OCI-LY3 (cell line): ENCODE measurements around the gene NCF4.

Source experiments
- H2AFZ ChIP-seq: fragments of 200-600, 300-600 bp; shearing (Covaris generic); 2 replicates; pipeline ENCODE4 v1.6.0; 2014; ENCODE audit warnings: antibody characterized with exemption, low read depth, low read length
- H3K27ac ChIP-seq: fragments of 200-600, 300-600 bp; sonication (generic); 2 replicates; pipeline ENCODE4 v1.5.1; 2014; ENCODE audit warnings: mild to moderate bottlenecking, low read length, moderate library complexity, mixed read lengths
- H3K27me3 ChIP-seq: fragments of 200-600, 300-600 bp; sonication (generic); 2 replicates; pipeline ENCODE4 v1.6.1; 2014; ENCODE audit warnings: low read depth, low read length, mixed read lengths
- H3K36me3 ChIP-seq: fragments of 200-600, 300-600 bp; sonication (generic); replicated peaks from 2 replicates; pipeline ENCODE3; 2014; ENCODE audit warnings: low read depth, low read length, mixed read lengths
- H3K4me1 ChIP-seq: fragments of 300-600, 200-600 bp; sonication (generic); 2 replicates; pipeline ENCODE4 v1.6.1; 2014; ENCODE audit warnings: low read length, mixed read lengths
- H3K4me2 ChIP-seq: fragments of 200-600, 300-600 bp; sonication (generic); 2 replicates; pipeline ENCODE4 v1.6.1; 2014; ENCODE audit warnings: low read length, mixed read lengths
- H3K4me3 ChIP-seq: fragments of 300-600, 200-600 bp; sonication (generic); 2 replicates; pipeline ENCODE4 v1.5.1; 2014; ENCODE audit warnings: antibody characterized with exemption, mild to moderate bottlenecking, low read length, moderate library complexity
- H3K79me2 ChIP-seq: fragments of 300-600, 200-600 bp; shearing (Covaris generic); 2 replicates; pipeline ENCODE4 v1.6.1; 2014; ENCODE audit warnings: mild to moderate bottlenecking, low read length, mixed read lengths
- H3K9ac ChIP-seq: fragments of 300-600, 200-600 bp; shearing (Covaris generic); 2 replicates; pipeline ENCODE4 v1.6.0; 2014; ENCODE audit warnings: mild to moderate bottlenecking, low read length, moderate library complexity
- H3K9me3 ChIP-seq: fragments of 200-600, 300-600 bp; shearing (Covaris generic); 2 replicates; pipeline ENCODE4 v1.6.1; 2014; ENCODE audit warnings: low read length, mixed read lengths; ENCODE audit not compliant: insufficient read depth
- H4K20me1 ChIP-seq: fragments of 200-600, 300-600 bp; sonication (generic); 2 replicates; pipeline ENCODE4 v1.6.1; 2016; ENCODE audit warnings: low read length, mixed read lengths; ENCODE audit not compliant: insufficient read depth
- CTCF ChIP-seq: fragments of 200-600, 300-600 bp; sonication (generic); IDR thresholded peaks from 2 replicates; pipeline ENCODE4 v1.5.1; 2014; ENCODE audit warnings: antibody characterized with exemption, low read length, low read depth
- EZH2phosphoT487 ChIP-seq: fragments of 200-600 bp; shearing (Covaris generic); IDR thresholded peaks from 2 replicates; pipeline ENCODE4 v1.6.1; 2018; ENCODE audit warnings: antibody characterized with exemption, mixed run types, low read depth

The NCF4 gene

GRCh38 chr22:36818010-36818642 is 42.7 kb upstream of the NCF4 start:
- H3K4me2 ChIP-seq = no peak overlapping the region
- TF ChIP-seq CTCF (no peak), EZH2phosphoT487 (no peak)
- no peak overlapping the region for H3K27ac ChIP-seq
- H3K79me2 ChIP-seq = no peaks in the 10 kb centered on the region
- H3K27me3 ChIP-seq = peaks cover 35% of the 10 kb centered on the region
- no peaks in the 10 kb centered on the region for H3K9me3 ChIP-seq
- no peaks in the 10 kb centered on the region for H3K36me3 ChIP-seq
- H3K4me1 ChIP-seq = peaks cover 7% of the 10 kb centered on the region; the same call in 1 of the 2 replicates
- no peaks in the 10 kb centered on the region for H4K20me1 ChIP-seq
- H3K4me3 ChIP-seq = no peak overlapping the region
- H2AFZ ChIP-seq = no peak overlapping the region
- H3K9ac ChIP-seq = no peak overlapping the region

GRCh38 chr22:36819112-36819511 is 41.7 kb upstream of the NCF4 start:
- Histone ChIP-seq H3K79me2 (no peaks in the 10 kb centered on the region), H4K20me1 (no peaks in the 10 kb centered on the region), H3K9me3 (no peaks in the 10 kb centered on the region), H3K27me3 (peaks cover 28% of the 10 kb centered on the region), H2AFZ (no peak overlapping the region), H3K27ac (no peak overlapping the region), H3K9ac (no peak overlapping the region), H3K4me1 (peaks cover 7% of the 10 kb centered on the region; the same call in 1 of the 2 replicates), H3K4me2 (no peak overlapping the region), H3K36me3 (no peaks in the 10 kb centered on the region), H3K4me3 (no peak overlapping the region)
- TF ChIP-seq CTCF = no peak
- no peak for TF ChIP-seq EZH2phosphoT487

- no peaks in the 10 kb centered on the region for H4K20me1 ChIP-seq
- no peak overlapping the region for H3K4me3 ChIP-seq
- peaks cover 23% of the 10 kb centered on the region for H3K27me3 ChIP-seq
- no peaks in the 10 kb centered on the region for H3K4me1 ChIP-seq
- H3K9me3 ChIP-seq = no peaks in the 10 kb centered on the region
- no peak overlapping the region for H3K27ac ChIP-seq
- no peak overlapping the region for H2AFZ ChIP-seq
- H3K4me2 ChIP-seq = no peak overlapping the region
- H3K79me2 ChIP-seq = no peaks in the 10 kb centered on the region
- TF ChIP-seq EZH2phosphoT487 (no peak), CTCF (no peak)
- no peak overlapping the region for H3K9ac ChIP-seq
- H3K36me3 ChIP-seq = no peaks in the 10 kb centered on the region
Measured at GRCh38 chr22:36822581-36822980, 38.2 kb upstream of the NCF4 start.

GRCh38 chr22:36823186-36823839 is 37.5 kb upstream of the NCF4 start:
- H3K27me3 ChIP-seq = peaks cover 17% of the 10 kb centered on the region
- no peak for TF ChIP-seq CTCF
- TF ChIP-seq EZH2phosphoT487 = no peak
- no peak overlapping the region for H2AFZ ChIP-seq
- H3K4me3 ChIP-seq = no peak overlapping the region
- H3K4me1 ChIP-seq = no peaks in the 10 kb centered on the region
- H3K27ac ChIP-seq = no peak overlapping the region
- no peaks in the 10 kb centered on the region for H3K36me3 ChIP-seq
- no peaks in the 10 kb centered on the region for H3K9me3 ChIP-seq
- H3K9ac ChIP-seq = no peak overlapping the region
- no peaks in the 10 kb centered on the region for H4K20me1 ChIP-seq
- no peak overlapping the region for H3K4me2 ChIP-seq
- H3K79me2 ChIP-seq = no peaks in the 10 kb centered on the region
